ENCODE results near the gene RSPO3.

DNA sequence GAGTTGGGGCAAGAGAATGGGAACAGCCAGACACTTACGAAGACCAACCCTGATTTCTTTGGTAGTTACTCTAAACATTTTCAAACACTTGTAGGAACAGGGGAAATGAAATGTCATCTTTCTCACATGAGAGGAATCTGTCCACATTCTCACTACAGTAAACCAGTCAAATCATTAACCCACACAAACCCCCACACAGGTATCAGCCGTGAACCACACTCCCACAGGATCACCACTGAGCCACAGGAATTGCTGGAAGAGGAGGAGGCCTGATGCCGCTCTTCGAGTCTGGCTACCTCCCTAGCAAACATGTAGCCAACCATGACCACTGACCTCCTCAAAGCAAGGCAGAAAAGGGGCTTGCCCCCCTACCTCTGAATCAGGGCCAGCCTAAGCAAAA, 6.9 kb upstream of the RSPO3 start:
- TF ChIP-seq, protein P1, sequence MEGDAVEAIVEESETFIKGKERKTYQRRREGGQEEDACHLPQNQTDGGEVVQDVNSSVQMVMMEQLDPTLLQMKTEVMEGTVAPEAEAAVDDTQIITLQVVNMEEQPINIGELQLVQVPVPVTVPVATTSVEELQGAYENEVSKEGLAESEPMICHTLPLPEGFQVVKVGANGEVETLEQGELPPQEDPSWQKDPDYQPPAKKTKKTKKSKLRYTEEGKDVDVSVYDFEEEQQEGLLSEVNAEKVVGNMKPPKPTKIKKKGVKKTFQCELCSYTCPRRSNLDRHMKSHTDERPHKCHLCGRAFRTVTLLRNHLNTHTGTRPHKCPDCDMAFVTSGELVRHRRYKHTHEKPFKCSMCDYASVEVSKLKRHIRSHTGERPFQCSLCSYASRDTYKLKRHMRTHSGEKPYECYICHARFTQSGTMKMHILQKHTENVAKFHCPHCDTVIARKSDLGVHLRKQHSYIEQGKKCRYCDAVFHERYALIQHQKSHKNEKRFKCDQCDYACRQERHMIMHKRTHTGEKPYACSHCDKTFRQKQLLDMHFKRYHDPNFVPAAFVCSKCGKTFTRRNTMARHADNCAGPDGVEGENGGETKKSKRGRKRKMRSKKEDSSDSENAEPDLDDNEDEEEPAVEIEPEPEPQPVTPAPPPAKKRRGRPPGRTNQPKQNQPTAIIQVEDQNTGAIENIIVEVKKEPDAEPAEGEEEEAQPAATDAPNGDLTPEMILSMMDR (IDR thresholded peaks at IDR 0.05) = no peak
- TF ChIP-seq POLR2A (IDR thresholded peaks at IDR 0.05) = no peak
